ENCODE results near the gene CPA5. TPM values are rescaled to one million over a fixed set of nuclear protein-coding genes. Genes with fewer than 3 reads are reported as not detected.

Gene CPA5
- total RNA-seq, 2 experiments from 2014 or later: not detected

DNA sequence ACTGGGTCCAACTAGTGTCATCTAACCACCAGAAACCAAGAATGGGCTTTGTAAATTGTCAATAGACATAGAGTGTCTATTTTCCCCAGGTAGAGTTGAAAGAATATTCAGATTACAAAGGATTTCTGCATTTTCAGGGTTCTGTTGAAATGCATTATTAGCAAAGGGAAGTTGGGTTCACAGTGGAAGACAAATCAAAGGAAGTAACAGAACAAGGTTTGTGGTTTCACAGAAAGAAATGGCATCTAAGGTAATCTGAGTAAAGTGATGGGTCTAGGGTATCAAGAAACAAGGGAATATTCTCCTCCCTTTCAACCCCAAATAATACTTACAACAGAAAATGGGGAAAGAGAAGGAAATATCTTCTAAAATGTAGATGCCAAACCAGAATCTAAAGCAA lies 70.4 kb downstream of the CPA5 start:
- TF ChIP-seq, protein P1, sequence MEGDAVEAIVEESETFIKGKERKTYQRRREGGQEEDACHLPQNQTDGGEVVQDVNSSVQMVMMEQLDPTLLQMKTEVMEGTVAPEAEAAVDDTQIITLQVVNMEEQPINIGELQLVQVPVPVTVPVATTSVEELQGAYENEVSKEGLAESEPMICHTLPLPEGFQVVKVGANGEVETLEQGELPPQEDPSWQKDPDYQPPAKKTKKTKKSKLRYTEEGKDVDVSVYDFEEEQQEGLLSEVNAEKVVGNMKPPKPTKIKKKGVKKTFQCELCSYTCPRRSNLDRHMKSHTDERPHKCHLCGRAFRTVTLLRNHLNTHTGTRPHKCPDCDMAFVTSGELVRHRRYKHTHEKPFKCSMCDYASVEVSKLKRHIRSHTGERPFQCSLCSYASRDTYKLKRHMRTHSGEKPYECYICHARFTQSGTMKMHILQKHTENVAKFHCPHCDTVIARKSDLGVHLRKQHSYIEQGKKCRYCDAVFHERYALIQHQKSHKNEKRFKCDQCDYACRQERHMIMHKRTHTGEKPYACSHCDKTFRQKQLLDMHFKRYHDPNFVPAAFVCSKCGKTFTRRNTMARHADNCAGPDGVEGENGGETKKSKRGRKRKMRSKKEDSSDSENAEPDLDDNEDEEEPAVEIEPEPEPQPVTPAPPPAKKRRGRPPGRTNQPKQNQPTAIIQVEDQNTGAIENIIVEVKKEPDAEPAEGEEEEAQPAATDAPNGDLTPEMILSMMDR (IDR thresholded peaks at IDR 0.05): no peak
- no peaks in the 10 kb centered on the region for H3K36me3 ChIP-seq (ENCODE audit: insufficient read depth, low read length)
- no peaks in the 10 kb centered on the region for H3K27me3 ChIP-seq (ENCODE audit: control insufficient read depth in 1 of 2, insufficient read depth in 2 of 2, low read length in 2 of 2)
- Mint-ChIP-seq H3K36me3 (ENCODE audit: low read depth) (no peaks in the 10 kb centered on the region), H3K9me3 (no peaks in the 10 kb centered on the region), H3K27ac (peak overlapping the region; percentile 67), H3K27me3 (no peaks in the 10 kb centered on the region), H3K4me1 (ENCODE audit: low read depth) (peaks cover 78% of the 10 kb centered on the region), H3K4me3 (peak overlapping the region; percentile 31)
- DNase-seq (peak in 2 of 14 experiments; percentile 21 to 29), ATAC-seq (ENCODE audit: poor library complexity) (peak; percentile 49)
- no peak overlapping the region for H3K4me3 ChIP-seq (ENCODE audit: low read length)
- CTCF ChIA-PET: interaction anchor here (1.3 kb wide), 1 partner anchor 11 kb away, joined by 4 read pairs; no protein-coding TSS in a partner anchor
- peaks cover 23% of the 10 kb centered on the region for H3K4me1 ChIP-seq (ENCODE audit: insufficient read depth, low read length)
- intact Hi-C loops (cut with DNase I, micrococcal nuclease): no loop called here
- POLR2A ChIA-PET: interaction anchor here (1.7 kb wide), 1 partner anchor 26 kb away, joined by 4 read pairs; the partner anchor contains the start of gene CEP41
- no peaks in the 10 kb centered on the region for H3K9me3 ChIP-seq (ENCODE audit: control insufficient read depth in 1 of 2, insufficient read depth in 1 of 2, low read length in 2 of 2)
- no peak overlapping the region for H3K27ac ChIP-seq (ENCODE audit: low read depth in 1 of 2, low read length in 2 of 2)

DNA sequence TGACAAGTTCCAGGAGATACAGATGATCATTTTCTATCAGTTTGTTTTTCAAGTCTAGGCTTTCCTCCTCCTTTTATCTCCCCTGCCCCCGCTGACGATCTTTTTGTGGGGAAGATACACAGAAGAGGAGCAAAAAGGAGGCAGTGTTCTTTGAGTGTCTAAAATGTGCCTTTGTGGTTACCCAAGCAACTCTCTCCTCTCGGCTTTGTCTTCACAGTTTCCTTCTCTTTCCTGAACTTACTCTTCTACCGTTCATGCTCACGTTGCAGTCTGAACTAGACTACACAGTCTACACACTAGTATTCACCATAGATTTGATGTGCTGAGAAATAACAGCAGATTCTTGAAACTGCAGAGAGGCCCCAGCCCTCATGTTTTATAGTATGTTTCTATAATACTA lies 72.6 kb downstream of the CPA5 start:
- intact Hi-C loops (cut with DNase I, micrococcal nuclease): no loop called here
- DNase-seq (peak in 3 of 14 experiments; percentile 18 to 54 (median 36)), ATAC-seq (ENCODE audit: poor library complexity) (peak; percentile 57)
- peak overlapping the region; percentile 81 for H3K27ac Mint-ChIP-seq
- no peaks in the 10 kb centered on the region for H3K27me3 Mint-ChIP-seq
- TF ChIP-seq, protein P1 (IDR thresholded peaks at IDR 0.05): no peak
- peaks cover 24% of the 10 kb centered on the region for H3K4me1 ChIP-seq (ENCODE audit: insufficient read depth, low read length)
- no peaks in the 10 kb centered on the region for H3K27me3 ChIP-seq (ENCODE audit: control insufficient read depth in 1 of 2, insufficient read depth in 2 of 2, low read length in 2 of 2)
- H3K9me3 ChIP-seq (ENCODE audit: control insufficient read depth in 1 of 2, insufficient read depth in 1 of 2, low read length in 2 of 2): no peaks in the 10 kb centered on the region
- ChIA-PET CTCF (interaction anchor here (1.5 kb wide), 1 partner anchor 24 kb away, joined by 3 read pairs; the partner anchor contains the start of gene CEP41), POLR2A (interaction anchor here (0.7 to 2.0 kb wide), 6 partner anchors 9 to 41 kb away, joined by 3 to 7 read pairs (median 4); partner anchors contain the start of gene CEP41)
- peak overlapping the region; percentile 64 for H3K4me3 Mint-ChIP-seq
- no peak overlapping the region for H3K4me3 ChIP-seq (ENCODE audit: low read length)
- no peaks in the 10 kb centered on the region for H3K36me3 Mint-ChIP-seq (ENCODE audit: low read depth)
- no peaks in the 10 kb centered on the region for H3K9me3 Mint-ChIP-seq
- H3K27ac ChIP-seq (ENCODE audit: low read depth in 1 of 2, low read length in 2 of 2): peak overlapping the region in 1 of 2 donors; percentile 55
- peaks cover 79% of the 10 kb centered on the region for H3K4me1 Mint-ChIP-seq (ENCODE audit: low read depth)
- H3K36me3 ChIP-seq (ENCODE audit: insufficient read depth, low read length): no peaks in the 10 kb centered on the region

DNA sequence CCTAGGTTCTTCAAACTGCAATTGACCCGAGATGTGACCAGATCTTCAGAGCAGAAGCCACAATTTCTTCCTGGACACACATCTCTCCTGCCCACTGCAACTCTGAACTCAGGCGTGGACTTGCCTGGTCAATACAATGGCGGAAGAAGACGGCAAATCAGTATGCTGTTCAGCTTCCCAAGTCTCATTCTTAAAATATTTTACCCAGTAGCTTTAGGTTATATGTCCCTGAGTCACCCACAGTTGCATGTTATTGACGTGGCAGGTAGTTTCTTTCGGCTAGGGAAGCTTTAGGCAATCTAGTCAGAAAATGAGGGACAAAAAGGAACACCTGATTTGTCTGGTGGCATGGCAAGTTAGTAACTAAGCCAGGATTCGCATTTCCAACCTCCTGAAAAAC lies 73.7 kb downstream of the CPA5 start:
- ATAC-seq (ENCODE audit: poor library complexity) (no peak), DNase-seq (no peak)
- POLR2A ChIA-PET: interaction anchor here (2.0 kb wide), 1 partner anchor 24 kb away, joined by 7 read pairs; no protein-coding TSS in a partner anchor
- Mint-ChIP-seq H3K27me3 (no peaks in the 10 kb centered on the region), H3K9me3 (no peaks in the 10 kb centered on the region), H3K4me3 (no peak overlapping the region), H3K36me3 (ENCODE audit: low read depth) (no peaks in the 10 kb centered on the region), H3K27ac (peak overlapping the region; percentile 81), H3K4me1 (ENCODE audit: low read depth) (peaks cover 81% of the 10 kb centered on the region)
- Histone ChIP-seq H3K4me1 (ENCODE audit: insufficient read depth, low read length) (peaks cover 24% of the 10 kb centered on the region), H3K36me3 (ENCODE audit: insufficient read depth, low read length) (no peaks in the 10 kb centered on the region), H3K9me3 (ENCODE audit: control insufficient read depth in 1 of 2, insufficient read depth in 1 of 2, low read length in 2 of 2) (no peaks in the 10 kb centered on the region), H3K27ac (ENCODE audit: low read depth in 1 of 2, low read length in 2 of 2) (peak overlapping the region in 1 of 2 donors; percentile 55), H3K27me3 (ENCODE audit: control insufficient read depth in 1 of 2, insufficient read depth in 2 of 2, low read length in 2 of 2) (no peaks in the 10 kb centered on the region), H3K4me3 (ENCODE audit: low read length) (no peak overlapping the region)
- intact Hi-C loops (cut with DNase I, micrococcal nuclease): no loop called here
- CTCF ChIA-PET: no interaction called here
- TF ChIP-seq, protein P1 (IDR thresholded peaks at IDR 0.05): no peak

Other genes starting within 250 kb of the CPA5 start
- gene TMEM209, start 139.4 kb upstream of the CPA5 start, total RNA-seq: 10 to 100 TPM; 18.3 to 18.8 TPM
- gene SSMEM1, start 137.0 kb upstream of the CPA5 start, total RNA-seq: not detected
- not detected for gene CPA2, start 78.0 kb upstream of the CPA5 start, total RNA-seq
- not detected for gene CPA4, start 51.7 kb upstream of the CPA5 start, total RNA-seq
- not detected for gene CPA1, start 35.7 kb downstream of the CPA5 start, total RNA-seq
- gene CEP41, start 96.2 kb downstream of the CPA5 start, total RNA-seq: 1 to 10 TPM; 3.3 to 4.8 TPM
- 1 to 10 TPM; 2.7 to 2.9 TPM for gene MEST, start 147.3 kb downstream of the CPA5 start, total RNA-seq

Measured in CD4-positive, alpha-beta T cell (primary cell).